Stimulated activated naive CD8-positive, alpha-beta T cell treated with anti-CD3 and anti-CD28 coated beads, Interleukin-15, Interleukin-2, amounts not matched to agents 100 ng/mL and 50 ng/mL, for 24 hours (primary cell): ENCODE measurements around the gene VIPAS39.

Experiments
- H3K27ac Mint-ChIP-seq: one replicate; pipeline ENCODE4 v1.8.0; 2021; ENCODE audit warnings: mild to moderate bottlenecking, mixed read lengths
- H3K27me3 Mint-ChIP-seq: one replicate; pipeline ENCODE4 v1.8.0; 2021; ENCODE audit warnings: mixed read lengths
- H3K36me3 Mint-ChIP-seq: one replicate; pipeline ENCODE4 v1.8.0; 2021; ENCODE audit warnings: low read depth, mixed read lengths
- H3K4me1 Mint-ChIP-seq: one replicate; pipeline ENCODE4 v1.8.0; 2021; ENCODE audit warnings: low read depth, mixed read lengths
- H3K4me3 Mint-ChIP-seq: one replicate; pipeline ENCODE4 v1.8.0; 2021; ENCODE audit warnings: mild to moderate bottlenecking, mixed read lengths
- H3K9me3 Mint-ChIP-seq: one replicate; pipeline ENCODE4 v1.8.0; 2021; ENCODE audit warnings: mixed read lengths

VIPAS39 gene

GRCh38 chr14:77457522-77458248 lies at the start of gene VIPAS39, which contains the start of gene AHSA1:
TSS of gene VIPAS39 (minus strand) at chr14:77457601. CDS start at chr14:77454102, 3,499 bp downstream.
TSS of gene AHSA1 (plus strand) at chr14:77458093. CDS start at chr14:77458190, 97 bp downstream.
- no peaks in the 10 kb centered on the region for H3K9me3 Mint-ChIP-seq
- H3K4me1 Mint-ChIP-seq = peaks cover 49% of the 10 kb centered on the region
- peak within 1 kb of the TSS; percentile 100 for H3K27ac Mint-ChIP-seq
- H3K4me3 Mint-ChIP-seq = peak within 1 kb of the TSS; percentile 99
- H3K27me3 Mint-ChIP-seq = no peaks in the 10 kb centered on the region
- H3K36me3 Mint-ChIP-seq = peaks cover 49% of the 10 kb centered on the region

GRCh38 chr14:77505031-77505430 lies 47.6 kb upstream of the VIPAS39 start:
- Mint-ChIP-seq H3K36me3 (peaks cover 37% of the 10 kb centered on the region), H3K4me3 (no peak overlapping the region), H3K4me1 (no peaks in the 10 kb centered on the region), H3K9me3 (peaks cover 5% of the 10 kb centered on the region), H3K27me3 (peaks cover 8% of the 10 kb centered on the region), H3K27ac (no peak overlapping the region)

- Mint-ChIP-seq H3K9me3 (peaks cover 5% of the 10 kb centered on the region), H3K36me3 (peaks cover 24% of the 10 kb centered on the region), H3K27ac (no peak overlapping the region), H3K27me3 (peaks cover 18% of the 10 kb centered on the region), H3K4me1 (peaks cover under 1% of the 10 kb centered on the region), H3K4me3 (no peak overlapping the region)
These were observed 45.7 kb upstream of the VIPAS39 start for GRCh38 chr14:77503138-77503537.

- Mint-ChIP-seq H3K4me3 (no peak overlapping the region), H3K27ac (no peak overlapping the region), H3K9me3 (peaks cover 5% of the 10 kb centered on the region), H3K36me3 (peaks cover 20% of the 10 kb centered on the region), H3K27me3 (peaks cover 27% of the 10 kb centered on the region), H3K4me1 (peaks cover 4% of the 10 kb centered on the region)
These were observed 44.8 kb upstream of the VIPAS39 start for GRCh38 chr14:77502109-77502782.

- H3K27ac Mint-ChIP-seq = no peak overlapping the region
- H3K4me1 Mint-ChIP-seq = peaks cover 4% of the 10 kb centered on the region
- H3K4me3 Mint-ChIP-seq = peak overlapping the region; percentile 70
- H3K9me3 Mint-ChIP-seq = peaks cover 5% of the 10 kb centered on the region
- H3K36me3 Mint-ChIP-seq = peaks cover 6% of the 10 kb centered on the region
- peaks cover 37% of the 10 kb centered on the region for H3K27me3 Mint-ChIP-seq
These were observed 41.7 kb upstream of the VIPAS39 start for GRCh38 chr14:77498984-77499527.

DNA sequence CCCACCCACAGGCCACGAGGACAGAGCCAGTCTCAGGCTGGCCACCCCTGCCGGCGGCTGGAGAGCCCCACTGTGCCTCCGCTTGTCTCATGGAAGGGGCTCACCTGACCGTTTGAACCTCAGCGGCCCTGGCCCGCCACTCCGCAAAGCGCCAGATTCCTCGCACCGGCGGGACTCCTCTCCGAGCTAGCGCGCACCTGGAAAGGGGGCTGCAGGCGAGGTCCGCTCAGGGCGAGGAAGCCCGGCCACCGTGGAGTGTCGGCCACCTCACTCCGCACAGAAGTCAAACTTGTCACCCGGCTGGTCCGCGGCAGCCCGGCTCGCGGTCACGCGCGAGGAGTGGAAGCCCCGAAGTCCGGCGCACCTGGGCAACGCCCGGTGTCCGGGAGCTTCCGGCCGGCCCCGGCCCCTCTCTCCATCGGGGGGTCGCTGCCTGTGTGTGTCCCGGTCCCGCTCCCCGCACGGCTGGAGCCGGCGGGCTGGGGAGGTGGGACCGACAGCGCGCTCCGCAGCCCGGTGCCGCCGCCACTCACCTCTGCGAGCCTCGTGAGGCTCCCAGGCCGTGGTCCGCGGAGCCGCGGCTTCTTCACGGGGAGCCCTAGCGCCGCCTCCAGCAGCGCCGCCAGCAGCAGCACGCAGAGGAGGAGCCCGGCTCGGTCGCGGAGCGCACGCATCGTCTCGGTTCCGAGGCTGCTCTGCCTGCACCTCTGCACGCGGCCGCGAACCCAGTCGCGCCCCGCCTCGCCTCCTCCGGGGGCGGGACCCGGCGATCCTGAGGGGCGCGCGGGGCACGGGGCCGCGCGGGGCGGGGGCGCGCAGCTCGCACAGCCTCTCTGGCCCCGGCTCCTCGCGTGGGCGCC lies 40.9 kb upstream of the VIPAS39 start, which contains the start of gene ISM2:
TSS of gene ISM2 (minus strand) at position 697 of the 860 bp plus-strand sequence. CDS start at position 674, 23 bp downstream.
- peaks cover 5% of the 10 kb centered on the region for H3K36me3 Mint-ChIP-seq
- peaks cover 4% of the 10 kb centered on the region for H3K9me3 Mint-ChIP-seq
- H3K4me1 Mint-ChIP-seq = peaks cover 4% of the 10 kb centered on the region
- peak within 1 kb of the TSS; percentile 31 for H3K27ac Mint-ChIP-seq
- peak within 1 kb of the TSS; percentile 70 for H3K4me3 Mint-ChIP-seq
- H3K27me3 Mint-ChIP-seq = peaks cover 37% of the 10 kb centered on the region

- no peak overlapping the region for H3K4me3 Mint-ChIP-seq
- peaks cover 4% of the 10 kb centered on the region for H3K4me1 Mint-ChIP-seq
- peaks cover 32% of the 10 kb centered on the region for H3K27me3 Mint-ChIP-seq
- no peaks in the 10 kb centered on the region for H3K9me3 Mint-ChIP-seq
- no peaks in the 10 kb centered on the region for H3K36me3 Mint-ChIP-seq
- H3K27ac Mint-ChIP-seq = no peak overlapping the region
These were observed 37.9 kb upstream of the VIPAS39 start for GRCh38 chr14:77495334-77495733.

DNA sequence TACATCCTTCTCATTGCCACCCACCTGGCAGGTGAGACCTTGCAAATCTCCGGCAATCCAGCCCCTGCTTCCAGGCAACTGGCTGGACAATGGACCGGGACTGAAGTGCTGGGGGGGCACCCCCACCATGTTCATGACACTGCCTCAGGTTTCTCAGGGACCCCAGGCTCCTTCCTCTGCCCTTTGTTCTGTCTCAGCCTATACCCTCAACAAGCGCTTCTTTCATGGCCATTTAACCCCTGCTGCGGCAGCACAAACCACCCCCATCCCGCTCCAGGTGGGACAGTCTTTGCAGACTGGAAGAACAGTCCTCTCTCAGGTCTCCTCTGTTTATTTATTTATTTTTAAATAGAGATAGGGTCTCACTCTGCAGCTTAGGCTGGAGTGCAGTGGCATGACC lies 33.7 kb upstream of the VIPAS39 start:
- Mint-ChIP-seq H3K4me3 (no peak overlapping the region), H3K9me3 (no peaks in the 10 kb centered on the region), H3K4me1 (no peaks in the 10 kb centered on the region), H3K36me3 (no peaks in the 10 kb centered on the region), H3K27ac (no peak overlapping the region), H3K27me3 (peaks cover 5% of the 10 kb centered on the region)

GRCh38 chr14:77490347-77490986 lies 33.1 kb upstream of the VIPAS39 start:
- H3K4me1 Mint-ChIP-seq = no peaks in the 10 kb centered on the region
- H3K4me3 Mint-ChIP-seq = no peak overlapping the region
- H3K27me3 Mint-ChIP-seq = no peaks in the 10 kb centered on the region
- H3K9me3 Mint-ChIP-seq = no peaks in the 10 kb centered on the region
- H3K27ac Mint-ChIP-seq = no peak overlapping the region
- no peaks in the 10 kb centered on the region for H3K36me3 Mint-ChIP-seq

DNA sequence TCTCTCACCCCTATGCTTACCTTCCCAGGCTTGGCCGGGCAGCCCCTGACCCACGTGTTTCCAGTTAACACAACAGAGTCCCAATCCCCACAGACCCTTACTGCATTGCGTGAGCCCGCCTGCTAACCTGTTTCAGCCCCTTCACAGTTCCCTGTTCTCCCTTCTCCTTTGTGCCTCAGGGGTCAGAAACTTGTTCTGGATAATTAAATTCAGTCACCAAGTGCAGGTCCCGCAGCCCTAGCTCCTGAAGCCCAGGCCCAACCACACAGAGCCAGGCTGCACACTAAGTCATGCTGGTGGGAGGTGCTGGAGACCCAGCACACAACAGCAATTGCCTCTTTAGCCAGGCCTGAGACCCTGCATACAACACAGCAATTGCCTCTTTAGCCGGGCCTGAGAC lies 31.6 kb upstream of the VIPAS39 start:
- Mint-ChIP-seq H3K27ac (no peak overlapping the region), H3K27me3 (no peaks in the 10 kb centered on the region), H3K4me1 (no peaks in the 10 kb centered on the region), H3K9me3 (no peaks in the 10 kb centered on the region), H3K36me3 (no peaks in the 10 kb centered on the region), H3K4me3 (no peak overlapping the region)

- Mint-ChIP-seq H3K4me3 (no peak overlapping the region), H3K4me1 (no peaks in the 10 kb centered on the region), H3K9me3 (no peaks in the 10 kb centered on the region), H3K27ac (no peak overlapping the region), H3K36me3 (no peaks in the 10 kb centered on the region), H3K27me3 (no peaks in the 10 kb centered on the region)
These were observed 31.2 kb upstream of the VIPAS39 start for GRCh38 chr14:77488558-77488957.

DNA sequence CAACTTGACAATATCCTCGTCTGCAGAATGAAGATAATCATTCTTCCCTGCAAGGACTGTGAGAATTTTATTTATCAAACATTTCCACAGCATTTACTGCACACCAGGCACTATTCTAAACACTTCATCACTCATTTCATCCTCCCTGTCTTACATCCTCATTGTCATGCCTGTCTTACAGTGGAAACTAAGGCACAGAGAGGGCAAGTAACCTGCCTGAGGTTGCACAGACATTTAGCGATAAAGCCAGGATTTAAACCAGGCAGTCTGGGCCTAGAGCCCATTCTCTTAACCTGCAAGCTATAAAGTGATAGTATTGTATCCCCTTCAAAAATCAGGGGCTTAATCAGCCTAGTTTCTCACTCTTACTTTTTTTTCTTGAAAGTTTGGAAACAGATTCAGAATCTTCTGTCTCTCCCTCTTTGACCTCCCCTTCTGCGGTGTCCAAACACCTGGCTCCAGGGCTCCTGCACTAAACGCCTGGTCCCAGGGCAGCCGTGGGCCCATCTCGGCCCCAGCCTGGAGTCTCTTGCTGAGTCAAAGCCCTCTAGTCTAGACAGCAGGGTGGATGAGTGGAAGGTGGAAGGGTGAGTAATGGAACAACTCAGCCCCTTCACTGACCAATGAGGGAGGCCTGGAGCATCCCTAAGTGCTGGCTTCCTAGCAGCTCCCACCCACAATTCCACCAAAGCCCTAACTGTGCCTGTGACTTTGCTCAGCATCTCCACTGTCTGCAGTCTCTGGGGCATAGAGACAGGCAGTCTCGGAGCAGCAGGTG lies 28.7 kb upstream of the VIPAS39 start:
- Mint-ChIP-seq H3K4me1 (no peaks in the 10 kb centered on the region), H3K36me3 (no peaks in the 10 kb centered on the region), H3K4me3 (no peak overlapping the region), H3K9me3 (no peaks in the 10 kb centered on the region), H3K27ac (no peak overlapping the region), H3K27me3 (no peaks in the 10 kb centered on the region)

- H3K4me1 Mint-ChIP-seq = no peaks in the 10 kb centered on the region
These were observed 27.9 kb upstream of the VIPAS39 start for GRCh38 chr14:77485256-77485655.

More at GRCh38 chr14:77485256-77485655, 27.9 kb upstream of the VIPAS39 start:
- Mint-ChIP-seq H3K9me3 (no peaks in the 10 kb centered on the region), H3K27ac (no peak overlapping the region), H3K27me3 (no peaks in the 10 kb centered on the region), H3K4me3 (no peak overlapping the region), H3K36me3 (no peaks in the 10 kb centered on the region)
